GM12873 (cell line): ENCODE results near the gene PALS2.

ENCODE experiments used
- CTCF ChIP-seq: IDR thresholded peaks from 2 replicates; pipeline ENCODE4 v1.5.1; 2012; ENCODE audit warnings: low read depth, mild to moderate bottlenecking, moderate library complexity, low read length, control low read depth; ENCODE audit not compliant: insufficient read depth; ENCODE audit errors: missing control alignments

The PALS2 gene

GRCh38 chr7:24608504-24608903, 35.3 kb downstream of the PALS2 start:
- TF ChIP-seq CTCF: no peak

GRCh38 chr7:24609059-24609458, 35.8 kb downstream of the PALS2 start:
- no peak for TF ChIP-seq CTCF

GRCh38 chr7:24609570-24609969, 36.3 kb downstream of the PALS2 start:
- TF ChIP-seq CTCF: no peak

- TF ChIP-seq CTCF: no peak
Measured at GRCh38 chr7:24611130-24611529, 37.9 kb downstream of the PALS2 start.

GRCh38 chr7:24617957-24618616, 44.8 kb downstream of the PALS2 start:
- TF ChIP-seq CTCF: no peak

- no peak for TF ChIP-seq CTCF
Measured at GRCh38 chr7:24619978-24620377, 46.7 kb downstream of the PALS2 start.

GRCh38 chr7:24622646-24623182, 49.5 kb downstream of the PALS2 start:
- TF ChIP-seq CTCF: no peak
